ENCODE measurements around the gene PRKN. TPM values are rescaled to one million over a fixed set of nuclear protein-coding genes. Genes with fewer than 3 reads are reported as not detected.

Gene PRKN
- total RNA-seq, 2 donors from 2014 or later: 6.7 to 8.2 TPM

DNA sequence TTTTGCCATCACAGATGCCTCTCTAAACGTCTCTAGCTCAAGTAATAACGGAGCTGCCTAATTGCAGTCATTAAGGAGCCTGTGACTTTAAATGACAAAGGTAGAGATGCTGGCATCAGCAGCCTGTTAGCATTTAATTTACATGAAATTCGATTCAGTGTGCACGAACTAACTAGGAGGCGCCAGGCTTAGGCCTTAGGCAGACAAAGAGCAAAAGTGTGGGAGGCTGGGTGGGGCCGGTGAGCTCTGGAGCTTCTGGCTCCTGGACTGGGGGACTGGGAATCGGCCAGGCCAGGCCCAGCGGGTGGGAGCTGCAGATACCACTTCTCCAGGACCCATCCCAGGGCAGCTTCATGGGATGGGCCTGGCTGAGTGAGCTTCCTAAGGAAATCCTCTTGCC lies 1283.7 kb downstream of the PRKN start:
- 69 to 71% methylated on average over 8 of the region's 8 CpGs for WGBS, 2 donors
- Histone ChIP-seq H3K4me3 (no peak overlapping the region), H3K9me3 (no peaks in the 10 kb centered on the region), H3K4me1 (peaks cover 20% of the 10 kb centered on the region), H3K36me3 (replicated peaks in 1 of 2; ENCODE audit: insufficient read depth in 1 of 2, low read depth in 2 of 2) (no peaks in the 10 kb centered on the region), H3K27ac (peak overlapping the region in 2 of 4 donors; percentile 30 to 49), H3K27me3 (no peaks in the 10 kb centered on the region)
- TF ChIP-seq, protein P1, sequence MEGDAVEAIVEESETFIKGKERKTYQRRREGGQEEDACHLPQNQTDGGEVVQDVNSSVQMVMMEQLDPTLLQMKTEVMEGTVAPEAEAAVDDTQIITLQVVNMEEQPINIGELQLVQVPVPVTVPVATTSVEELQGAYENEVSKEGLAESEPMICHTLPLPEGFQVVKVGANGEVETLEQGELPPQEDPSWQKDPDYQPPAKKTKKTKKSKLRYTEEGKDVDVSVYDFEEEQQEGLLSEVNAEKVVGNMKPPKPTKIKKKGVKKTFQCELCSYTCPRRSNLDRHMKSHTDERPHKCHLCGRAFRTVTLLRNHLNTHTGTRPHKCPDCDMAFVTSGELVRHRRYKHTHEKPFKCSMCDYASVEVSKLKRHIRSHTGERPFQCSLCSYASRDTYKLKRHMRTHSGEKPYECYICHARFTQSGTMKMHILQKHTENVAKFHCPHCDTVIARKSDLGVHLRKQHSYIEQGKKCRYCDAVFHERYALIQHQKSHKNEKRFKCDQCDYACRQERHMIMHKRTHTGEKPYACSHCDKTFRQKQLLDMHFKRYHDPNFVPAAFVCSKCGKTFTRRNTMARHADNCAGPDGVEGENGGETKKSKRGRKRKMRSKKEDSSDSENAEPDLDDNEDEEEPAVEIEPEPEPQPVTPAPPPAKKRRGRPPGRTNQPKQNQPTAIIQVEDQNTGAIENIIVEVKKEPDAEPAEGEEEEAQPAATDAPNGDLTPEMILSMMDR (IDR thresholded peaks at IDR 0.05): no peak
- no peak for TF ChIP-seq POLR2A (IDR thresholded peaks at IDR 0.05)
- no peak for ATAC-seq
- no peak for DNase-seq
- intact Hi-C loops (cut with DNase I): no loop called here

DNA sequence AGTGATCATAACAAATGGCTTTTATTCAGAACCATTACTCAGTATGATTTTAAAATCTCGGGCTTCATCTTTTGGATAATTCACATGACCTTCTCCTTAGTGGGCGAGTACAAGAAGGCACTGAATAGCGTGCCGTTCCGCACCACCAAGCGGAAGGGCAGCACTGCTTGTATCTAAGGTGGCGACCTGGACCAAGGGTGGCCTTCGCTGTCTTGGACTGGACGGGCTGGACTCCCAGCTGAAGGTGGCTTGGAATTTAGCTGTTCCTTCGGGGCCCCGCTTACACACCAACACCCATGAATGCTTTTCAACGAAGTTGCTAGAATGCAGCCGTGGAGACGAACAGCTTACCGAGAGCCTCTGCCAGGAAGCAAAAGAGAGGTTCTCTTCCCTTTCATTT lies 1285.1 kb downstream of the PRKN start:
- Histone ChIP-seq H3K27me3 (no peaks in the 10 kb centered on the region), H3K9me3 (no peaks in the 10 kb centered on the region), H3K4me1 (peaks cover 20% of the 10 kb centered on the region), H3K4me3 (no peak overlapping the region), H3K27ac (no peak overlapping the region), H3K36me3 (replicated peaks in 1 of 2; ENCODE audit: insufficient read depth in 1 of 2, low read depth in 2 of 2) (no peaks in the 10 kb centered on the region)
- ATAC-seq: no peak
- DNase-seq: no peak
- TF ChIP-seq, protein P1 (IDR thresholded peaks at IDR 0.05): no peak
- TF ChIP-seq POLR2A (IDR thresholded peaks at IDR 0.05): no peak
- WGBS, 2 donors: 88 to 93% methylated on average over 15 of the region's 15 CpGs
- intact Hi-C loops (cut with DNase I): no loop called here

DNA sequence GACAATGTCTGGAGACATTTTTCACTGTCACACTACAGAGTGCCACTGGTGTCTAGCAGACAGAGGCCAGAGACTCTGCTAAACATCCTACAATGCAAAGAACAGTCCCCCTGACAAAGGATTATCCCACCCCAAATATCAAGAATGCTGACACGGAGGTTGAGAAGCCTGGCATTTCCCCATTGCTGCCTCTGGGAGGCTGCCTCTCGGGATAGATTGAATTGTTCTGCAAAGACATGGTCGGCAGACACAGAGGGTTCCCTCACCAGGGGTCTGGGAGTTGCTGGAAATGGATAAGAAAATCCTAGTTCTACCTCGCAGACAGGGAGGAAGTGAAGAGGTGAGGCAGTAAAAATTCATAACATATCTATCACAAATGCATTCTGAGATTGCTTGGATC lies 1287.3 kb downstream of the PRKN start:
- TF ChIP-seq POLR2A (IDR thresholded peaks at IDR 0.05): no peak
- TF ChIP-seq, protein P1 (IDR thresholded peaks at IDR 0.05): no peak
- DNase-seq (no peak), ATAC-seq (no peak)
- Histone ChIP-seq H3K27ac (peak overlapping the region in 1 of 4 donors; percentile 86), H3K4me1 (peaks cover 22% of the 10 kb centered on the region), H3K27me3 (no peaks in the 10 kb centered on the region), H3K36me3 (replicated peaks in 1 of 2; ENCODE audit: insufficient read depth in 1 of 2, low read depth in 2 of 2) (no peaks in the 10 kb centered on the region), H3K9me3 (no peaks in the 10 kb centered on the region), H3K4me3 (no peak overlapping the region)
- intact Hi-C loops (cut with DNase I): no loop called here
- WGBS, 2 donors: 85 to 90% methylated on average over 4 of the region's 4 CpGs

DNA sequence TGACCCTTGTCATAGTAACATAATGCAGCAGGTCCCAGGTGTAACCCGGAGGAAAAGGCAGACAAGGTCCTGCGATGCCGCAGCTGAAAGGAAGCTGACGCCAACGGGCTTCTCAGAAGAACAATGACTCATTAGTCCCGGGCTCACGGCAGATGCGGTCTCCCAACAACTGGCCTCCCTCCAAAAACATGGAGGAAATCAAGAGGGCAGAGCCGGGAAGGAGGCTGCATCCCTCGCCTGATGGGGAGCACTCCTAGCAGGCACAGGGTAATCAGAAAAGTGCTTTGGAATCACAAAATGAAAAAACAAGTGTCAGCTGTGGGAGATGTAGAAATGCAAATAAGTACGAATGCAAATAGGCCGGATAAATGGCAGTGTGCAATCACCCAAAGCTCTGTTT lies 1288.5 kb downstream of the PRKN start:
- TF ChIP-seq POLR2A (IDR thresholded peaks at IDR 0.05): peak in 2 of 3 donors; percentile 29 to 39
- TF ChIP-seq, protein P1 (IDR thresholded peaks at IDR 0.05): no peak
- no peak overlapping the region for H3K4me3 ChIP-seq
- peak; percentile 49 for ATAC-seq

DNA sequence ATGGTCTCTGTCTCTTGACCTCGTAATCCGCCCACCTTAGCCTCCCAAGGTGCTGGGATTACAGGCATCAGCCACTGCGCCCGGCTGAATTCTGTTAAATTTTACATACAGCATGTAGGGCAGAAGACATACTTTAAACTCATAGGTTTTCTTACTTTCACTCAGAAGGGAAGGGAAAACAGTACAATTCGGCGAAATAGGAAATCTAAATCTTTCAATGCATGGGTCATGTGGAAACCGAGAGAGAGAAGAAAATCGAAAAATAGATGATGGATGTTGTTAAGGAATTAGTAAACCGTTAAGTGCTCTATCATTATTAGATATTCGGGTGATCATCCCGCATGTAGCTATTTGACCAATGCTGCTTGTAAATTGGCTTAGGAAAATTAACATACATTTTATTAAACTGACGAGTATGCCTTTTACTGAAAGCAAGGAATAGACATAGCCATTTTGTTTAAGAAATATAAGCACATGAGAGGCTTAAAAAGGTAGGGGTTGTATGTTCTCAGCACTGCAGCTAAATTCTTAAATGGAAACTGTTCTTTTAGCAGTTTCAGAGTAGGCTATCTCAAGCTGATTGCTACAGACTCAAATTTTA lies 1289.0 kb downstream of the PRKN start:
- intact Hi-C loops (cut with DNase I): no loop called here
- H3K9me3 ChIP-seq: no peaks in the 10 kb centered on the region
- ATAC-seq (no peak), DNase-seq (no peak)
- H3K36me3 ChIP-seq (replicated peaks in 1 of 2; ENCODE audit: insufficient read depth in 1 of 2, low read depth in 2 of 2): no peaks in the 10 kb centered on the region
- peaks cover 27% of the 10 kb centered on the region for H3K4me1 ChIP-seq
- H3K27ac ChIP-seq: peak overlapping the region; percentile 41 to 86 (median 70)
- TF ChIP-seq, protein P1 (IDR thresholded peaks at IDR 0.05): no peak
- TF ChIP-seq POLR2A (IDR thresholded peaks at IDR 0.05): no peak
- 85 to 91% methylated on average over 12 of the region's 12 CpGs for WGBS, 2 donors
- H3K4me3 ChIP-seq: no peak overlapping the region
- H3K27me3 ChIP-seq: no peaks in the 10 kb centered on the region

More for the DNA sequence above, 1288.5 kb downstream of the PRKN start:
- peak; percentile 65 to 90 (median 80) for DNase-seq
- H3K36me3 ChIP-seq (replicated peaks in 1 of 2; ENCODE audit: insufficient read depth in 1 of 2, low read depth in 2 of 2): no peaks in the 10 kb centered on the region
- intact Hi-C loops (cut with DNase I): no loop called here
- peak overlapping the region; percentile 41 to 86 (median 70) for H3K27ac ChIP-seq
- H3K9me3 ChIP-seq: no peaks in the 10 kb centered on the region
- H3K27me3 ChIP-seq: no peaks in the 10 kb centered on the region
- 38 to 59% methylated on average over 12 of the region's 12 CpGs for WGBS, 2 donors
- H3K4me1 ChIP-seq: peaks cover 26% of the 10 kb centered on the region
